CD14-positive monocyte (primary cell): Measurements from ENCODE around the gene GRK5. TPM values are rescaled to one million over a fixed set of nuclear protein-coding genes. Genes with fewer than 3 reads are reported as not detected.

ENCODE experiments used
- DNase-seq, 3 donors: peaks; one replicate each; pipeline ENCODE4 v3.0.0-alpha.2; 2011 to 2022
- H2AFZ ChIP-seq: 2 replicates; pipeline ENCODE4 v1.6.0; 2012; ENCODE audit warnings: mild to moderate bottlenecking, low read depth, low read length, inconsistent platforms; ENCODE audit not compliant: insufficient read depth, poor library complexity, severe bottlenecking
- H3K27ac ChIP-seq, 2 donors: 1 replicate in 1 of 2; 2 replicates in 1 of 2; pipeline ENCODE4 v1.5.1; 2012 to 2013; ENCODE audit warnings: low read length in 2 of 2, control low read depth in 1 of 2, inconsistent platforms in 1 of 2, low read depth in 1 of 2, mild to moderate bottlenecking in 1 of 2
- H3K27me3 ChIP-seq, 2 donors: one replicate each; pipeline versions ENCODE4 v1.6.0 to v1.6.1; 2011 to 2013; ENCODE audit warnings: low read length in 2 of 2; ENCODE audit not compliant: control insufficient read depth in 2 of 2, insufficient read depth in 2 of 2
- H3K36me3 ChIP-seq, 2 donors: replicated peaks in 1 of 2; 1 replicate in 1 of 2; 2 replicates in 1 of 2; pipeline versions ENCODE4 v1.5.1 to v1.6.1; 2012 to 2013; ENCODE audit warnings: low read length in 2 of 2, control low read depth in 1 of 2, inconsistent platforms in 1 of 2, mild to moderate bottlenecking in 1 of 2; ENCODE audit not compliant: insufficient read depth in 2 of 2, control insufficient read depth in 1 of 2
- H3K4me1 ChIP-seq, 2 donors: 1 replicate in 1 of 2; 2 replicates in 1 of 2; pipeline versions ENCODE4 v1.5.1 to v1.6.1; 2012 to 2013; ENCODE audit warnings: low read length in 2 of 2, control low read depth in 1 of 2, inconsistent platforms in 1 of 2, mild to moderate bottlenecking in 1 of 2, moderate library complexity in 1 of 2; ENCODE audit not compliant: insufficient read depth in 2 of 2, control insufficient read depth in 1 of 2
- H3K4me2 ChIP-seq: replicated peaks from 2 replicates; pipeline ENCODE3; 2012; ENCODE audit warnings: low read length, moderate library complexity, mild to moderate bottlenecking; ENCODE audit not compliant: poor library complexity, severe bottlenecking; ENCODE audit errors: extremely low read depth
- H3K4me3 ChIP-seq, 3 experiments: fragments of 200-600 bp in 1 of 3; sonication (generic) in 1 of 3; replicated peaks in 1 of 3; 1 replicate in 2 of 3; 2 replicates in 1 of 3; pipeline ENCODE4 v1.5.1; 2011 to 2013; ENCODE audit warnings: low read length in 3 of 3, mild to moderate bottlenecking in 3 of 3, control low read depth in 2 of 3, low read depth in 2 of 3, inconsistent platforms in 1 of 3, moderate library complexity in 1 of 3
- H3K79me2 ChIP-seq: 2 replicates; pipeline ENCODE4 v1.6.0; 2012; ENCODE audit warnings: mild to moderate bottlenecking, control low read depth, inconsistent platforms, low read length, moderate library complexity; ENCODE audit not compliant: insufficient read depth
- H3K9ac ChIP-seq: 2 replicates; pipeline ENCODE4 v1.6.0; 2017; ENCODE audit warnings: low read length, mild to moderate bottlenecking; ENCODE audit not compliant: insufficient read depth, poor library complexity, severe bottlenecking
- H3K9me3 ChIP-seq, 2 donors: replicated peaks in 1 of 2; 1 replicate in 1 of 2; 2 replicates in 1 of 2; pipeline versions ENCODE4 v1.5.1 to v1.6.1; 2012 to 2013; ENCODE audit warnings: low read length in 2 of 2, control low read depth in 1 of 2; ENCODE audit not compliant: control insufficient read depth in 1 of 2, insufficient read depth in 1 of 2
- H4K20me1 ChIP-seq: 2 replicates; pipeline ENCODE4 v1.6.0; 2012; ENCODE audit warnings: mild to moderate bottlenecking, low read length, control low read depth, moderate library complexity; ENCODE audit not compliant: insufficient read depth
- H3K27ac Mint-ChIP-seq, 7 donors: one replicate each; pipeline ENCODE4 v1.8.0; 2020; ENCODE audit warnings: mild to moderate bottlenecking in 7 of 7, mixed read lengths in 7 of 7, moderate library complexity in 6 of 7, inconsistent platforms in 2 of 7
- H3K27me3 Mint-ChIP-seq, 3 donors: one replicate each; pipeline ENCODE4 v1.8.0; 2021 to 2022; ENCODE audit warnings: low read depth in 3 of 3, mild to moderate bottlenecking in 3 of 3, mixed read lengths in 3 of 3, moderate library complexity in 3 of 3, inconsistent platforms in 1 of 3
- H3K36me3 Mint-ChIP-seq, 2 donors: one replicate each; pipeline ENCODE4 v1.8.0; 2020; ENCODE audit warnings: mixed read lengths in 2 of 2, inconsistent platforms in 1 of 2, mild to moderate bottlenecking in 1 of 2
- H3K4me1 Mint-ChIP-seq: one replicate; pipeline ENCODE4 v1.8.0; 2020; ENCODE audit warnings: mild to moderate bottlenecking, mixed read lengths
- H3K4me3 Mint-ChIP-seq, 2 donors: one replicate each; pipeline ENCODE4 v1.8.0; 2020; ENCODE audit warnings: mild to moderate bottlenecking in 2 of 2, mixed read lengths in 2 of 2, moderate library complexity in 1 of 2
- H3K9me3 Mint-ChIP-seq, 7 donors: one replicate each; pipeline ENCODE4 v1.8.0; 2020 to 2022; ENCODE audit warnings: mixed read lengths in 7 of 7, mild to moderate bottlenecking in 6 of 7, moderate library complexity in 6 of 7, inconsistent platforms in 2 of 7
- WGBS: methylation state at CpG from one replicate; pipeline ENCODE4 v1.1.5; 2013; ENCODE audit warnings: missing lambda C conversion rate; ENCODE audit not compliant: insufficient coverage; 5-methylcytosine and 5-hydroxymethylcytosine counted together
- intact Hi-C, 2 donors: fragments of 100-400 bp; cut with micrococcal nuclease; formaldehyde crosslinking; loops; one replicate each; pipeline versions ENCODE4 v1.15.0 to v1.15.1; 2023
- polyA plus RNA-seq, 3 donors: library from polyadenylated mRNA; depleted of rRNA in 1 of 3; unstranded in 2 of 3; stranded (reverse) in 1 of 3; fragments of 300-500 nt in 2 of 3; fragments of >200 nt in 1 of 3; fragmentation: Illumina TruSeq in 2 of 3; gene quantifications; 1 replicate in 2 of 3; 2 replicates in 1 of 3; pipeline ENCODE4 v1.2.3, GENCODE V29; 2012 to 2021
- TF ChIP-seq, protein P1 (sequence below): fragments of 200-600 bp; IDR thresholded peaks from one replicate; pipeline ENCODE4 v1.8.0; 2022; ENCODE audit warnings: antibody characterized with exemption, mild to moderate bottlenecking

Gene GRK5
- polyA plus RNA-seq, 3 donors, result 1.2 to 6.5 (median 2.8) TPM

DNA sequence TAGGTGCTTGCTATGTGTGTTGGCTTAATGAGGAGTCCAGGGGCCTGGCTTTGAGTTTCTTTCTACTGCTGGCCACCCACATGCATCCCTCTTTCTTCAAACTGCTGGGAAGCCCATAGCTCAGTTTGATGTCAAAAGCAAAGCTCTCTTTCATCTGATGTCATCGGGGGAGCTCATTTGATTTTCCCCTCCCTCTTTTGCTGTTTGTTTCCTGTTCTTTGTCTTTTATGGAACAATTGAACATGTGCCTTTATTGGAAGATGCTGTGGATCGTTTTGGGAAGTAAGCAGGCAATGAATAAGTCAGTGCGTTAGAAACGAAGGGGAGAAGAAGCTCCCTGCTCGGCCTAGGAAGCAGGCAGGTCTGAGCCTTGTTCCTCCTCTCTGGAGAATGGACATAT, 140.7 kb downstream of the GRK5 start:
- H3K27ac ChIP-seq, result no peak overlapping the region
- WGBS, result 98% methylated on average over 4 of the region's 5 CpGs
- no peak for DNase-seq
- Mint-ChIP-seq H3K4me1 (peaks cover 8% of the 10 kb centered on the region), H3K27ac (no peak overlapping the region), H3K9me3 (peaks cover 11 to 24% (median 22%) of the 10 kb centered on the region in 7 donors), H3K27me3 (peaks cover 0 to 5% (median 3%) of the 10 kb centered on the region in 3 donors), H3K4me3 (no peak overlapping the region), H3K36me3 (peaks cover 25 to 26% of the 10 kb centered on the region in 2 donors)
- peaks cover 0 to 6% of the 10 kb centered on the region in 2 donors for H3K36me3 ChIP-seq
- H3K4me1 ChIP-seq, result peaks cover 0 to 11% of the 10 kb centered on the region in 2 donors
- no peaks in the 10 kb centered on the region for H3K27me3 ChIP-seq
- no peaks in the 10 kb centered on the region for H3K79me2 ChIP-seq
- intact Hi-C loops, result no loop called here
- H3K9ac ChIP-seq, result no peak overlapping the region
- TF ChIP-seq, protein P1, sequence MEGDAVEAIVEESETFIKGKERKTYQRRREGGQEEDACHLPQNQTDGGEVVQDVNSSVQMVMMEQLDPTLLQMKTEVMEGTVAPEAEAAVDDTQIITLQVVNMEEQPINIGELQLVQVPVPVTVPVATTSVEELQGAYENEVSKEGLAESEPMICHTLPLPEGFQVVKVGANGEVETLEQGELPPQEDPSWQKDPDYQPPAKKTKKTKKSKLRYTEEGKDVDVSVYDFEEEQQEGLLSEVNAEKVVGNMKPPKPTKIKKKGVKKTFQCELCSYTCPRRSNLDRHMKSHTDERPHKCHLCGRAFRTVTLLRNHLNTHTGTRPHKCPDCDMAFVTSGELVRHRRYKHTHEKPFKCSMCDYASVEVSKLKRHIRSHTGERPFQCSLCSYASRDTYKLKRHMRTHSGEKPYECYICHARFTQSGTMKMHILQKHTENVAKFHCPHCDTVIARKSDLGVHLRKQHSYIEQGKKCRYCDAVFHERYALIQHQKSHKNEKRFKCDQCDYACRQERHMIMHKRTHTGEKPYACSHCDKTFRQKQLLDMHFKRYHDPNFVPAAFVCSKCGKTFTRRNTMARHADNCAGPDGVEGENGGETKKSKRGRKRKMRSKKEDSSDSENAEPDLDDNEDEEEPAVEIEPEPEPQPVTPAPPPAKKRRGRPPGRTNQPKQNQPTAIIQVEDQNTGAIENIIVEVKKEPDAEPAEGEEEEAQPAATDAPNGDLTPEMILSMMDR, result no peak
- no peak overlapping the region for H3K4me2 ChIP-seq
- no peaks in the 10 kb centered on the region for H4K20me1 ChIP-seq
- no peak overlapping the region for H2AFZ ChIP-seq
- H3K4me3 ChIP-seq, result no peak overlapping the region
- H3K9me3 ChIP-seq, result peaks cover 18 to 25% of the 10 kb centered on the region in 2 donors

DNA sequence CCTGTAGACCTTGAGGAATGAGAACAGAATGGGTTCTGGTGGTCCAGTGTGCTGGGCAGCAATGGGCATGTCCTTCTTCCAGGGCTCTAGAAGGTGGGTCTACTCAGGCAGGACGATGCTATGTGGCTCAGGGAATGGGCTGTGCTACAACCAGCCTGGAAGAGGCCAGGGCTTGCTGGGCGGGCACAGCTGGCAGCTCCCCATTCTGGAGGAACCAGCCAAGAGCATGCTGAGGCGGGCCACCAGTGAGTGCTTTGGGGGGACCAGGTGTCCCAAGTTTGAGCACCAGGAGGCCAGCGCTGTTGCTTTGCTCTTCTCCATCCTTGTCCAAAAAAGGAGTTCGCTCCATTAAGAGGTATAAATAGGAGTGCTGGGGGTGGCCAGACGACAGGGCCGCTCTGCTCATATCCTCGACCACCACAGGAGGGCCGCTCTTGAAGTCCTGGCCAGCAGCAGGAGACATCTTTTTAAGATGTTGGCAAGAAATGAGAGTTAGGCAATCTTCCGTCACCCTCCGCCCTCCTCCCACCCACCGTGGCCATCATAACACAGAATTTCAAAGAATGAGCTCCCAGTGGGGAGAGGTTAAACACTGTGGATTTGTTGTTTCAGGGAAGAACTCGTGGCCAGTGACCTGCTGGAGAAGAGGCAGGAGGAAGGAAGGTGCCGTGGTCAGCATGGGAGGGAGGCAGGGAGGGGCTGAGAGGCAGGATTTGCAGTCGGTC, 141.3 kb downstream of the GRK5 start:
- DNase-seq, result no peak
- peaks cover 0 to 11% of the 10 kb centered on the region in 2 donors for H3K4me1 ChIP-seq
- H3K4me2 ChIP-seq, result no peak overlapping the region
- no peak overlapping the region for H3K4me3 ChIP-seq
- H3K27ac ChIP-seq, result no peak overlapping the region
- peak overlapping the region in 1 of 7 donors; percentile 72 for H3K27ac Mint-ChIP-seq
- H3K4me1 Mint-ChIP-seq, result peaks cover 8% of the 10 kb centered on the region
- no peaks in the 10 kb centered on the region for H4K20me1 ChIP-seq
- H3K79me2 ChIP-seq, result no peaks in the 10 kb centered on the region
- peaks cover 0 to 6% of the 10 kb centered on the region in 2 donors for H3K36me3 ChIP-seq
- H3K9me3 Mint-ChIP-seq, result peaks cover 11 to 24% (median 22%) of the 10 kb centered on the region in 7 donors
- 67% methylated on average over 8 of the region's 15 CpGs for WGBS
- no peak overlapping the region for H3K4me3 Mint-ChIP-seq
- no peak overlapping the region for H2AFZ ChIP-seq
- H3K27me3 Mint-ChIP-seq, result peaks cover 0 to 5% (median 3%) of the 10 kb centered on the region in 3 donors
- no peaks in the 10 kb centered on the region for H3K27me3 ChIP-seq
- peaks cover 21 to 22% of the 10 kb centered on the region in 2 donors for H3K36me3 Mint-ChIP-seq
- intact Hi-C loops, result no loop called here
- H3K9me3 ChIP-seq, result peaks cover 18 to 25% of the 10 kb centered on the region in 2 donors
- no peak overlapping the region for H3K9ac ChIP-seq
- TF ChIP-seq, protein P1, result no peak
